Suprapubic skin (tissue), 3 donors: ENCODE results near the gene NCKAP5.

ENCODE experiments used
- CTCF ChIP-seq, 2 donors: fragments of 200-600 bp in 1 of 2; fragments of 450-650 bp in 1 of 2; sonication (generic) in 1 of 2; IDR thresholded peaks; one replicate each; pipeline ENCODE4 v1.5.1; 2016 to 2019; ENCODE audit warnings: antibody characterized with exemption in 2 of 2, mild to moderate bottlenecking in 1 of 2, moderate library complexity in 1 of 2
- POLR2A ChIP-seq, 2 donors: fragments of 450-650 bp; IDR thresholded peaks; one replicate each; pipeline ENCODE4 v1.6.1; 2017; ENCODE audit warnings: antibody characterized with exemption in 2 of 2, mild to moderate bottlenecking in 2 of 2, moderate library complexity in 2 of 2

DNA sequence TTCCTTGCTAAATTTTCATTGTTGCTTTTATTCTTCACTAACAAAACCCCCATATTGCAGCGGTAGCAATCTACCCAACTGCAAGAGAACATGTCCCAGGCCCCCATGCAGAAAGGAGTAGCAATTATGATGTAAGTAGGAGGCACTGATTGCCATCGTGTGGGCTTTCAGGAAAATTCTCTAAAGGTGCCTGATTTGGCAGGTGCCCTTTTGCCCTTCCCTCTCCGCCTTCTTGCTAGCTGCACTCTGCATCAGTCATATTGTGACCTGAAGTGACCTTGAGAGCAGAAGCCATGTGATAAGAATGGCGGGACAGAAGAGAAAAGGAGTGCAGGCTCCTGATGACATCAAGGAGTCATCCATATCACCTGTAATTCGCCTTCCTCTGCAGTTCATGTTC, 112.1 kb downstream of the NCKAP5 start:
- TF ChIP-seq CTCF (IDR thresholded peaks at IDR 0.05) (no peak), POLR2A (IDR thresholded peaks at IDR 0.05) (no peak)
